ENCODE measurements around the gene SND1.

DNA sequence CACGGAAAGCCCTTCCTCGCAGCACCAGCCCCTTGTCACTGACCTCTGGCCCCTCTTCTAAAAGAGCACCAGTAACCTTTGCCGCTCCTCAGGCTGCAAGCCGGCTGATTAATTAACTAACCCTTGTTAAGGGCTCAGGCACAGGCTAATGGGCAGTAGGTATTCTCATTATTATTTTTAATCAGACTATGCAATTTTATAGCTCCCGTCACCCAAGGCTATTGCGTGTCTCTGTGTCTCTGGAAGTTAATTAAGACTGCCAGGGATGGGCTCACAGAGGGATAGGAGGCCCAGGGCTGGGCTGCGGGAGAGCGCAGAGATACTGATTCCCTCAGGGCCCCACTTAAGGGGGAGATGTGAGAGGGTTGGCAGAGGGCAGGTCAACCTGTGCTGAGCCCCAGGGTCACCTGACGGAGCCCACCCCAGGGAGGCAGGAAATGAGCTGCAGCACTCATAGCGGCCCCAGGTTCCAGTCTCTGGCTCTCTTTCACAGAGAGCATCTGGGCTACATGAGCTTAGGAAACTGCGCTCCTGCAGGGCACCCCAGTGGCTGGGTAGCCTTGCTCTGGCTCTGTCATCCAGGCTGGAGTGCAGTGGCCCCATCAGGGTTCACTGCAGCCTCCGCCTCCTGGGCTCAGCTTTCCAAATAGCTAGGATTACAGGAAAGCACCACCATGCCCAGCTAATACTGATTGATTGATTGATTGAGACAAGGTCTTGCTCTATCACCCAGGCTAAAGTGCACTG, 471.5 kb downstream of the SND1 start:
- TF ChIP-seq, protein P1, sequence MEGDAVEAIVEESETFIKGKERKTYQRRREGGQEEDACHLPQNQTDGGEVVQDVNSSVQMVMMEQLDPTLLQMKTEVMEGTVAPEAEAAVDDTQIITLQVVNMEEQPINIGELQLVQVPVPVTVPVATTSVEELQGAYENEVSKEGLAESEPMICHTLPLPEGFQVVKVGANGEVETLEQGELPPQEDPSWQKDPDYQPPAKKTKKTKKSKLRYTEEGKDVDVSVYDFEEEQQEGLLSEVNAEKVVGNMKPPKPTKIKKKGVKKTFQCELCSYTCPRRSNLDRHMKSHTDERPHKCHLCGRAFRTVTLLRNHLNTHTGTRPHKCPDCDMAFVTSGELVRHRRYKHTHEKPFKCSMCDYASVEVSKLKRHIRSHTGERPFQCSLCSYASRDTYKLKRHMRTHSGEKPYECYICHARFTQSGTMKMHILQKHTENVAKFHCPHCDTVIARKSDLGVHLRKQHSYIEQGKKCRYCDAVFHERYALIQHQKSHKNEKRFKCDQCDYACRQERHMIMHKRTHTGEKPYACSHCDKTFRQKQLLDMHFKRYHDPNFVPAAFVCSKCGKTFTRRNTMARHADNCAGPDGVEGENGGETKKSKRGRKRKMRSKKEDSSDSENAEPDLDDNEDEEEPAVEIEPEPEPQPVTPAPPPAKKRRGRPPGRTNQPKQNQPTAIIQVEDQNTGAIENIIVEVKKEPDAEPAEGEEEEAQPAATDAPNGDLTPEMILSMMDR (IDR thresholded peaks at IDR 0.05) = no peak
- no peak for TF ChIP-seq POLR2A (IDR thresholded peaks at IDR 0.05)
- TF ChIP-seq POLR2AphosphoS5 (IDR thresholded peaks at IDR 0.05; ENCODE audit: insufficient read depth in 1 of 2, low read depth in 1 of 2) = no peak

Data from vagina (tissue), 2 donors.